ENCODE measurements around the gene TSPAN9.

TSPAN9 gene

DNA sequence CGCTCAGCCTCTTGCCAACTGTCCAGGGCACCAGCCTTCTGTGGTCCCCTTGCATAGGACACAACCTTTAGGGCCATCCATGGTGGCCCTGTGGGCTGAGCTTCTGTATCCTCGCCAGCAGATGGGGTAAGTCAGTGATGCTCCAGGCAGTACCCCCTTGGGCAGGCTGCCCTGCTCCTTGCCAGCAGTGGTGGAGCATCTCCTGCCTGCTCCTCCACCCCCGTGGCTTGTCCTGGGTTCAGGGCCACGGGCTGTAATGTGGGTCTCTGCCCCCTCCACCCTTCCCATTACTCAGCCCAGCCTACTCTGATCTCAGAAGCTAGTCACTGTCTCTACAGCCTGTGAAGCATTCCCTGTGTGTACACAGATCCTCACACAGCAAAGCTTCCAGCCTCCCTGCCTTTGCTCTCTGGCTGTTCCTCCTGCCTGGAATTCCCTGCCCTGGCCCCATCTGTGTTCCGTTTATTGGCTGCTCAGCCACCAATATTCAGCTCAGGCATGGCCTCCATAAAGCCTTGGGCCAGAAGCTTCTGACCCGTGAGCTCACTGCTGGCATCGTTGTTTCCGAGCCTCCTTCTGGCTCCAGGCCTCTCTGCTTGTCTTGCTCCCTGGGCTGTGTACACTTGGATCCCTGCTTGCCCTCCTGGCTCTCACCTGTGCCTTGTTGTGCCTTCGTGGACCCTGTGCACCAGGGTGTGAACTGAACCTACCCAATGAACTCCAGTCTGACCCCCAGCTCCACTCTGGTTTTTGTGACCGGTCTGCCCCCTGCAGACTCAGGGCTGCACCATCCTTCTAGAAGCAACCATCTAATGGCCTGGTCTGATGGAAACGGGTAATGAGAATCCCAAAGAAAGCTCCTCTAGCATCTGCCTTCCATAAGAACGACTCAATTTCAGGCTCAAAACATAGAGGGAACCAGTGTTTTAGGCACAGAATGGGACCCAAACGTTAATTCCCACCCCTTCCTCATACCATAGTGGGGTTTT is 236.8 kb downstream of the TSPAN9 start:
- peak in 1 of 2 donors; percentile 3 for DNase-seq (ENCODE audit: low read depth in 2 of 2)

DNA sequence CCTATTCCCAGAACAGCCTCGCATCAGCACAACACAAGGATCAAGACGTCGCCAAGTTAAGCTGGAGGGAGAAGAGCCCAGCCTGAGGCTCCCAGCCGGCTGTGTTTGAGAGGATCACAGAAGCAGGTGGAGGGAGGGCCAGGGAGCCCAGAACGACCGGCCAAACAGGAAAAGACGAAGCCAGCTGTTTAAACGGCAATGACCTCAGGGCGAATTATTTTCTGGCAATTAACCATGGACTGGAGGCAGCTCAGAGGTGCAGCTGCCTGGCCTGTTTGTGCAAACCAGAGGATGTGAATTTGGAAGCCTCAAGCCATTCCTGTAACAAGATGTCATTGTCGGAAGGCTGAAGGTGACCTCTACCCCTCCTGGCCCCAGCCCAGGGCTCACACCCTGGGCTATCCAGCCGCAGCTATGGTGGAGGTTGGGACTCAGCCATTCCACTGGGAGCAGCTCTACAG is 238.1 kb downstream of the TSPAN9 start:
- DNase-seq (ENCODE audit: low read depth in 2 of 2): no peak

DNA sequence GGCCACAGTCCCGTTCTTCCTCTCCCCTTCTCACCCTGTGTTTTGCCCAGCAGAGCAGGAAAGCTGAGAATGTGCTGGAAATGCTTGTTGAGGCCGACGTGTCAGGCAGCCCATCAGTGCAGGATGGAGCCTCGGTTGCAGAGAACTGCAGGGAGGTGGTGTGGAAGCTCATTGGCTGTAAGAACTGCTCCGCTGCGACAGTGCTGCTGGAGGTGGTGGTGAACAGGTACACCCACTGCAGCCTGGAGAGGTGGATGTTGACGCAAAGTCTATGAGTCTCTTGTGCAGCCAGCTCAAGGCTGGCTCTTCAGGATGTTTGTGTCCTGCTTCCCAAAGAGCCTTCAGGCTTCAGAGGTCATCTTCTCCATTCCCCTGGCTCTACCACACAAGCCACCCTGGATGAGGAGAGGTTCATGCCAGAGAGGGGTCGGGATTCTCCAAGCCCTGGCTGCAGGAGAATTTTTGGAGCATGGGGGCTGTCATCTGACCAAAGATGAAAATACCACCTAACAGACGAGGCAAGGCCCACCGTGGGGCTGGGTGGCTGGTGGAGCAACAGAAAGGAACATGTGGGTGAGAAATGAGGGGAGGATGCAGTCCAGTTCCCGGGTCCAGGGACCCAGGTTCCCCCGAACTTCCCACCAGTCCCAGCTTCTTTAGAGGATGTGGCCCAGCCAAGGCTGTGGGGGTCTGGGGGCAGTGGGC is 239.7 kb downstream of the TSPAN9 start:
- DNase-seq (ENCODE audit: low read depth in 2 of 2): no peak

DNA sequence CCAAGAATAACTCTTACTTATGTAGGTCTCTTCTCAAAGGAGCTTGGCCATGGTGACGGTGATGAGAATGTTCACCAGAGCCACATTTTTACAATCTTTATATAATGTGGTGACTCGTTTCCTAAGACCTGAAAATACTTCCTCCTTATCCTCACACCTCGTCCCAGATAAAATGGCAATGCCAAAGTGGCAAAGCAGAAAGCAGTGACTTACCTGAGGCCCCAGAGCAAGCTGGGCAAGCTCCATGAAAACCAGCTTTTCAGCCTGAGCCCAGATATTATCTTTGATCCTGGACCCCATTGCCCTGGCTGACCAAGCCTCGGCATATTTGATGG is 240.3 kb downstream of the TSPAN9 start:
- no peak for DNase-seq (ENCODE audit: low read depth in 2 of 2)

DNA sequence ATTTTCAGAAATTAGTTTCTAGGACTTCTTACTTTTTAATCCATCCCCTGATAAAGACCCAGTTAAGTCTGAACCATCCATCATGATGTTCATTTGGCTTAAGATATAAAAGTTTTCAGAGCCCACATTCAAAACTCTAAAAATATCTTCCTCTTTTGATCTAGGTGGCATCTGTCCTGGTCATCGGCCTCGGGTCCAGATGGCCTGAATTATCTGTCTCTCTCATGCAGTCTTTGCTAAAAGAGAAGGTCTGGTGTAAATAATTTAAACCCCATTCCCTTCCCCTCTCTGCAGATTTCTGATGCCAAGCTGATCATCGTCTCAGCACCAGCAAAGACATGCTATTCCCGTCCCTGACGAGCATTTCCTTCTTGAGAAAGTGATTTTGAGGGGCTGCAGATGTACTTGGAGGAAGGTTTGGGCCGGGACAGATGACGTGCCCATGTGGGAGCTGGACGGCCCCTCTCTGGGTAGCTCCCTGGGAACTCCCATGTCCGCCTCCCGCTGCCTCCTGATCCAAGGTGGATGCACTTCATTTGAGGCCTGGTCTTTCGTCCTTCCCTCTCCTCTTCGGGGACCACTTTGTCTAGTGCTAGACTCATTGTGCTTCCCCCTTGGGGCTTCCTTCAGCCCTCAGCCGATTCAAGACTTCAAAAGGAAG is 240.8 kb downstream of the TSPAN9 start:
- no peak for DNase-seq (ENCODE audit: low read depth in 2 of 2)

DNA sequence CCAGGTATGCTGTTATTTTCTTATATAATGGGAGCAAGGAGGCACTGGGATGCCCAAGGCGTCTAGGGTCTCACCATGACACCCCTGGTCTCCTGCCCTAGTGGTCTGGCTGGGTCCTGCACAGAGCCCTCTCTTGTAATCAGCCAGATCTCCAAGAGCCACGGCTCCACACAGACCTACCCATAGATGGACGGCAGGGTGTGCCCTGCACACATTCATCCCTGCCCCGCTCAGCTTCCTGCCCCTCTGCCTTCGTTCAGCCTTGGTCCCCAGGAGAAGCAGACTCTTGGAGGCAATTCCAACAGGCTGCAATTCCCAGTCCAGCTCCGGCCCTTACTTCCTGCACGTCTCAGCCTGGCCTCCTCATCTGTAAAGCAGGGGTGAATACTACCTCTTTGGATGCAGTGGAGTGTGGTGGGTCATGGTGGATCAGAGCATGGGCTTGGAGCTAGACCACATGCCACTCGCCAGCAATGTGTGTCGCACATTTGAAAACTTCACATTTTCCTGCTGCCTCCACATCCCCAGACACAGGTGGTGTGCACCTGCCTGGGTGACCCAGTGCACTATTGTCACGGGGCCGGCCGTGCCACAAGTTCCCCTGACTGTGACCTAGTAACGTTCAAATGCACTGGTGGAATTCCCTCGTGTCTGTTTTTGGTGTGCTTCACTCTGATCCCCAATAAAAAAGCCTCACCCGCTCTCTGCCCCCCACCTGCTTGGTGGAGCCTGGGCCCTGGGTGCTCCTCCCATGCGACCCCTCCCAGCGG is 242.7 kb downstream of the TSPAN9 start:
- no peak for DNase-seq (ENCODE audit: low read depth in 2 of 2)

DNA sequence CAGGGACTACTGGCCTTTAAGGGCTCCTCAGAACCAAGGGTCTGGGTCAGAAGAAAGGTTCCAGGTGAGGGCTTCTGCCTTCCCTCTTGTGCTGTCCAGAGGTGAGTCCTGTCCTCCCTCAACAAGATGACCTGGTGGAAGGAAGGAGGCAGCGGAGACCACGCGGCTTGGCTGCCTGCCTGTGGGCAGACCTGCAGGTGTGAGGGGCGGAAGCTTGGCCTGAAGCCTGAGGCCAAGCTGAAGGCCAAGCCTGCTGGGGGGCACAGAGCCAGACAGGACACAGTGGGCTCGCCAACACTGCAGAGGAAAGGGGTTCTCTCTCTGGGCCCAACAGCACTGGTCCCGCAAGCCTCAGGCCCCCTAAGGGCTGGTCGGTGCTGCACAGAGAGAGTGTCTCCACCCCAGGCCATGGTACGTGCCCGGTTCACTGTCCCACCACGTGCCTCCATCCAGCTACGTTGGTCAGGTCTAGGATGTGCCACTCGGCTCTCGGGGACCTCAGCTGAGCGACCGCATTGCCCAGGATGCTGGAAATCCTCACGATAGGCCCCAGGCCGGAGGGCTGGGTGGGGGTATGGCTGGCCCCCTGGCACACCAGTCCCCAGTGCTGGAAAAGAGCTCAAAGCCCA is 243.8 kb downstream of the TSPAN9 start:
- DNase-seq (ENCODE audit: low read depth in 2 of 2): no peak

DNA sequence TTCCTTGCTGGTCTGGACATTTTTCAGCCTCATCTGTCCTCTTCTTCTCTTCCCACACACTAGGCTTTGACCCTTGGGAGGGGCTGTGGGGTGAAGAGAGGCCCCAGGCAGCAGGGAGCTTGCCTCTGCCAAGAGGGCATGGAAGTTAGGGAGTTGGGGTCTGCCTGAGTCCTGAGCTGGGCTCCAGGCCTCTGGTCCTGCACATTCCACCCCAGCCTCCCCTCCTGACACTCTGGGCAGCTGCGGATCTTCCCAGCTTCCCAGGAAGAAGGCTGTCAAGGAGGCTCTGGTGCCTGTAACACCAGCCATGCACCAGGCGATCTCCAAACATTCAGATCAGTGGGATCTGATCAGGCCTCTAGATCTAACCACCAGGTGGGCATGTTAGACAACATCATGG is 244.7 kb downstream of the TSPAN9 start:
- DNase-seq (ENCODE audit: low read depth in 2 of 2): no peak

DNA sequence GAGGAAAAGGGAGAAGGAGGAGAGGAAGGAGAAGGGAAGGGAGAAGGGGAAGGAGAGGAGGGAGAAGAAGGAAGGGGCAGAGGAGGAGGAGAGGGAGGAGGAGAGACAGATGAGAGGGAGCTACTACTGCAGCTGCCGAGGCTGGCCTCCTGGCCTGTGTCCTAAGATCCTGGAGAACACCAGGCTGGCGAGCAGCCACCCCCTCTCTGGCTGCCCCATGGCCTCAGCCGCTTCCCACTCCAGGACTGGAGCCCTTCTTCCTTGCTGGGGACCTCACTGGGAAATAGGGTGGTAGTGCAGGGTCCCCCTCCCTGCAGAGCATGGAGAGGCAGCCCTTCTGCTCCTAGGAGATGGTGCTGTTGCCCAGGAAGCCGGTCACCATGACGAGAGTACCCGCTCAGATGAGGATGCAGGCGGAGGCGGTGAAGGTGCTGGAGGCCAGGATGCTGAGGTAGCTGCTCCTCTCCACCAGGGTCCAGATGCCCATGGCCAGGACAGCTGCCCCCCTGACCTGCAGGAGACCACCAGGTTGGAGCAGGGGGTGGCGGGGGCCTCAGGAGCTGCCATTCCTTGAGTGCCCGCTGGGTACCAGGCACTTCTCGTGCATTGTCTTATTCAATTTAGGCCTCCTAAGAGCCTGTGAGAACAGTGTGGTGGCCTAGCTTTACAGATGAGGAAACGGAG is 246.0 kb downstream of the TSPAN9 start:
- DNase-seq (ENCODE audit: low read depth in 2 of 2): no peak

DNA sequence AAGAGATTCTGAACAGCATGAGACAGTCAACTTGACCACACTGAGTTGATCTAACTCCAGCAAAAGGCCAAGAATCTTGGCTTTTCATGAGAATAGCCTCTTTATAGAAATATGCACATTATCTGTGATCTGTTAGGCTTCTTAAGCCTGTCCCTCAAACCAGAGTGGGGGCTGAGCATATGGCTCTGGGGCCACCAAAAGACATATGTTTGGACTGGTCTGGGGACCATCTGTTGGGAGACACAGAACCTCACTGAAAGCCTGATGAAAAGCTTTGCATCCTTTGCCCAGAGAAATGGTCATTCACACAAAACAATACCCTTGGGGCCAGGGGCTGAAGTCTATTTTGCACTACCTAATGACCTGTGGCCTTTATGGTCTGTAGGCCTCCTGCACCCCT is 248.6 kb downstream of the TSPAN9 start:
- DNase-seq (ENCODE audit: low read depth in 2 of 2): no peak

DNA sequence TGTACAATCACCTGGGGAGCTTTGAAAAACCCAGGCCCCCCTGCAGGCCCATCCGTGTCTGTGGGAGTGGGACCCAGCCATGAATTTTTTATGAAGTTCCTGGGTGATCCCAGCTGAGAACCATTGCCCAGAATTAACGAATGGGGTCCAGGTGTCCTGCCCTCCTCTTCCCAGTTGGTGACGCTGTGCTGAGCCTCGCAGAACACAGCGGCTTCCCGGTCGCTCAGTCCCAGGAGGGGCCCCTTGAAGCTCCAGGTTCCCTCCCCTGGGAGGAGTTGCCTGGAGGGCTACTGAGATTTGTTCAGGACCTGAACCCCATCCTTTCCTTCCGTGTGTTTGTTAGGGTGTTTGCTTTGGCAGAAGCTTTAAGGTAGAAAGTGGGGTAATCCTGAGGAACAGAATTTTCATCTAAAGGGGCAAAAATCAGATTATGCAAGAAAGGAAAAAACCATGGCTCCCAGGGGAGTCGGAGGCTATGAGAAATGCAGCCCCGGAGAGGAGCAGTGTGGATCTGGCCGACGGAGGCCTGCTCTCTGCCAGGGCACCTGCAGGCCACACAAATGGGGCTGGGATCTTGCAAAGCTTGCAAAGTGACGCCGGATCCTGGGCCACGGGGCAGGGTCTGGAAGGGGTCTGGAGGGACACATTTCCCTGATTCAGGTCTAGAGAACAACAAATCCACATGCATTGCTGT is 249.1 kb downstream of the TSPAN9 start:
- no peak for DNase-seq (ENCODE audit: low read depth in 2 of 2)

DNA sequence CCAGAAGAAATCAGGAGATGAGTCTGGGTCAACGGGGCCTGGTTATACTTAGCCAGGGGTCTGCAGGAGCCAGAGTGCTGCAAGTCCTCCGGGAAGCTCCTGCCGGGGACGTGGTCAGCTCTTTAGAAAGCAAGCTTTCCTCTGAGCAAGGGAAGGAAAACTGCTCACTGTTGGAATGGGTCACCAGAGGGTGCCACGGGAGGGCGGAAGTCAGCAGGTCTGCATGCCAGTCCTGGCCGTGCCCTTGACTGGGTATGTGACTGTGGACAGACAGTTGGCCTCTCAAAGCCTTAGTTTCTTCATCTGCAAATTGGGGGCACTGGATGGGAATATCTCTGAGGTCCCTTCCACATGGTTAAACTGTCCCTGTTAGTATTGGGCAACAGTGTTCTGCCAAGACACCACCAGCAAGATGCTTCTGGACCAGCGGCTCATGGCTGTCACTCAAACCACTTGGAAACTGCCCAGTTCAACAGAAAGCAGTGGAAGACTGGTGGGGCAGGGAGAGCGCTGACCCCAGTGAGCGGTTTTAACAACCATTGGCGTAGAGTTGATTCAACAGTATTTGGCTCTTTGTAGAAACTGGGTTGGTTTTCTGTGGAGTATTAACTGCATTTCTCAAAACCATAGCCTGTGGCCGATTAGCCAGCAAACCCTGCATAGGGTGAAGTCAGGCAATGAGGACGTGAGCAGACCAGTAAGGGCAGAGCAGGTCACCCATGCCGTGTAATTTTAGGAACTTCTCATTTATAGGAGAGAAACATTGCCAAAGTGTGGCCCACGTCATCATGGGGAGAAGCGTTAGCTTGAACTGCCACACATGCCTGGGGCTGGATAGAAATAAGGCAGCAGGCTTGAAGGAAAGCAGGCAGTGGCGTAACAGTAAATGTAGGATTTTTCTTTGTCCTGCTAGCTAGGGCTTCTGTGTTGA is 249.9 kb downstream of the TSPAN9 start:
- no peak for DNase-seq (ENCODE audit: low read depth in 2 of 2)

DNA sequence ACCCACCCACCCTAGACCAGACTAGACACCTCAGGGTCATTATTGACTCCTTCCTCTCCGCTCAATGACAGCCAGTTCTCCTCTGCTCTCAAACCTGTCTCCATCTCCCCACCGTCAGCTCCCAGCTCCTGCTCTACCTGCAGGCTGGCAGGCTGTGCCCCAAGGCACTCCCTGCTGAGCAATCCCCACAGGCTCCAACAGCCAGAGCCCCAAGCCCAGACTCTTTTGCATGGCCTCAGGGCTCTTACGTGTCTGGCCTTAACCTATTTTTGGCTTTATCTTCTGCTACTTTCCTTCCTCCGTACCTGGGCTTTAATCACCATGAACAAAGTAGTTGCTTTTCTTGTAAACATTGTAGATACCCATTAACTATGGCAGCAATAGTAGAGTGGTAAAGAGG is 250.9 kb downstream of the TSPAN9 start:
- no peak for DNase-seq (ENCODE audit: low read depth in 2 of 2)

DNA sequence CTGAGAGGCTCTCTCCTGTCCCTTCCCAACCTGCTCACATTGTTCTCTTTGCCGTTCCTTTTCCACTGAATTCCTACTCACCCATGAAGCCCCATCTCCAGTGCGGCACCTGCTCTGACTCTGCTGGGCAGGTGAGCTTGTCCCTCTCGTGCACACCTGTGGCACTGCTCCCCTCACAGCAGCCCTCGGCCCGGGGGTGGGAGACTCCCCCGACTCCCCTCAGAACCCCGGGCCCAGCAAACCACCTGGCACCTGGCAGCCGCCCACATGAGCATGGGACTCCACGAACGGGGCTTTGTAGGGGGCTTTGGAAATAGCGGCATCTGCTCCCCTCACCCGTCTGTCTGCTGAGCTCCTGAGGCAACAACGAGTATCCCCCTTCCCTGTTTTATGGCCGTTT is 251.4 kb downstream of the TSPAN9 start:
- no peak for DNase-seq (ENCODE audit: low read depth in 2 of 2)

DNA sequence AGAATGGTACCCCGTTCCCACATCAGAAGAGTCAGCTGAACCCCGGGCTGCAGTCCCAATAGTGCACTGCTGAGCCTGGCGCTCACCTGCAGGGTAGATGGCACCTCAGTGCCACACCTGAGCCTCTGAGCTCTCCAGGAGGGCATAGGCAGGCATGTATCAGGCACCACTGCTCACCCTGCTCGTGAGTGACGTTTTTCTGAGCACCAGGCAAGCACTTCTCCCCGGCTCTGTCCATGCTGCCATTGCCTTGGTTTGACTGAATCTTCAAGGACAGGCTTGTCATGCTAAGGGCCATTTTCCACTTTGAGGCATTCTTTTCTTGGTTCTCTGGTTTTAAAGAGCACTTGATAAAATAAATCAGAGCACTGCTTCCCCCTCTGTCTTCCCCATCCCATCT is 252.2 kb downstream of the TSPAN9 start:
- DNase-seq (ENCODE audit: low read depth in 2 of 2): no peak

DNA sequence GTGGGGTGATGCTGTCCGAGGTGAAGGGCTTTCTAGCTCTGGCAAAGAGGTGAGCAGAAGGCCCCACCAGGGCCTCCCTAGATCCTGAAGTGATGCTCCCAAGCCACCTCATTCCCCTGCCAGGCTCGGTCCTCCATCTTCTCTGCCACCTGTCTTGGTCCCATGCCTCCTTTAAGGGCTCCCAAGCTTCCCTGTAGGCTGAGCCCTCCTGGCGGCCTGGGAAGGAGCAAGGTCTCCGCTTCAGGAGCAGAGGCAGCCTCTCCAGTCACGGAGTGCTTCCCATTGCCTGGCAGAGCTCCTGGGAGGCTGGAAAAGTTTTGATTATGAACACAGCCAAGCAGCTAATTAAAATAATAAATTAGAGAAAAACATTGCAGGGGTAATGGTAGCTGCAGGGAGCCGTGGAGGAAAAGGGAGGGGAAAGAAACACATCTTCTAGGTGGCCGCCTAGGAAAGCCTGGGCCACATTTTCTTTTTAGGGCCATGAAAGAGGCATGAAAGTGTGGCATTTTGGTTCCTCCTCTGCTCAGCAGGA is 253.9 kb downstream of the TSPAN9 start:
- no peak for DNase-seq (ENCODE audit: low read depth in 2 of 2)

DNA sequence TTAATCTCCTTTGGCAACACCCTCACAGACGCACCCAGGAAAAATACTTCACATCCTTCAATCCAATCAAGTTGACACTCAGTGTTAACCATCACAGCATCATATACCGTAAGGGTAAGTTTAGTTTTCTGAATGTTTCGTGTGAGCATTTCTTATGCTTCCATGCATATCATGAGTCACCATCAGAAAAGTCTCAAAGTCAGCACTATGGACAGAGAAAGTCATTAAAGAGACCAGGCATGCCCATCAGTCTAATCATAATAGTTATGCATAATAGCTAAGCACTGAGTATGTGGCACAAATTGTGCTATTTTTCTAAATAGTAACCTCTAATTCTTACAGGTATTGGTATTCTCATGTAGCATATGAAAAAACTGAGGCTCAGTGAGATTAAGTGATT is 255.0 kb downstream of the TSPAN9 start:
- no peak for DNase-seq (ENCODE audit: low read depth in 2 of 2)

DNA sequence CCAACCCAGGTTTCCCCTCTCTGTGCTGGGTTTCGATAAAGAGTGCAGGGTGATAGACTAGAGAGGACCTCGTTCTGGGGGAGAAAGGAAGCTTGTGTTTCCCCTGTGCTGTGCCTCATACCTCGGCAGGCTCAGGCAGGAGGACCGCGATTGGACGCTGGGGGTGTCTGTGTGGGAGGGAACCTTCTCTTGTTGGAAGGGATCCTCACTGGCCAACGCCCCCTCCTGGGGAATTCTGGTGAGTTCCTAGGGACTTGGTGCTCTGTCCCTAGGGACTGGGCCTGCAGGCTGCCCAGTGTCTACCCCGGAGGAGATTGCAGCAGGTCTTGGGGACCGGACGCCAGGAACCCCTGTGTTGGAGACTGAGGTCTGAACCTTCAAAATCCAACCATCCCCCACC is 256.4 kb downstream of the TSPAN9 start:
- no peak for DNase-seq (ENCODE audit: low read depth in 2 of 2)

DNA sequence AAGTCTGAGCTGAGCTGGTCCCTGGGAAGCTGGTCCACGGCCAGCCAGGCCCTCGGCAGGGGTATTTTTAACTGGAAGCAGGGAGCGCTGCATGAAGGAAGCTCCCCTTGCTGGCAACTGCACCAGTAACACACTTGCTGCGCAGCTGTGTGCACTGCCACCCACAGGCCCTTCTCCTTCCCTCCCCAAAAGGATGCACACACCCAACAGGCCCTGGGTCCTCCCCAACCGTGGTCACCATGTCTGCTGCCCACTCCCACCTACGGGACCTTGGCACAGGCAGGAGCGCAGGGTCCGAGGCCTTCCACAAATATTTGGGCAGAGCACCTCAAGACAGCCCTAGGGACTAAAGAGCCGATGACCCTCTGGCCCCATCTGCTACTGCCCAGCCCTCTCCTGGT is 256.8 kb downstream of the TSPAN9 start:
- DNase-seq (ENCODE audit: low read depth in 2 of 2): no peak

Measured in stimulated activated CD4-positive, alpha-beta T cell treated with anti-CD3 and anti-CD28 coated beads, Interleukin-1b, Interleukin-23, amount 100 ng/mL, for 4 hours (primary cell).